ENCODE results near the gene COL4A1.

The COL4A1 gene

DNA sequence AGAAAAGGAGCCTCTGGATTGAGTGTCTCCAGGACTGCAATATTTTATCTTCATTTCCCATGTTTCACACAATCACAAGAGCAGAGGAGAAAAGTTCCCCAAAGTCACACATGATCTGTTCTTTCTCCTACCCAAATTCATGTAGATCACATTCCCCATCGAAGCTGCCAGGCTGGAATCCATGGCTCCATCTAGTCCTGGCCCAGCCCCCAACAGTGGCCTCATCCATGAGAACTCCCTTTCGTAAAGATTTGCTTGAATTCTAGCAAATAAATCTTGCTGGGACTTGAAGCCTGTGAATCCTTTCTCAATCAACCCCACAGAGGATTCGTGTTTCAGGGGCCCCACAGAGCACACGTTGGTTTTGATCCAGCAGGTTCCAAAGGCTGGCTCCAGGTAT lies 109.5 kb downstream of the COL4A1 start:
- DNase-seq (ENCODE audit: low read depth in 2 of 2), result no peak

- DNase-seq (ENCODE audit: low read depth in 2 of 2), result no peak
Measured at GRCh38 chr13:110197026-110197425, 109.9 kb downstream of the COL4A1 start.

DNA sequence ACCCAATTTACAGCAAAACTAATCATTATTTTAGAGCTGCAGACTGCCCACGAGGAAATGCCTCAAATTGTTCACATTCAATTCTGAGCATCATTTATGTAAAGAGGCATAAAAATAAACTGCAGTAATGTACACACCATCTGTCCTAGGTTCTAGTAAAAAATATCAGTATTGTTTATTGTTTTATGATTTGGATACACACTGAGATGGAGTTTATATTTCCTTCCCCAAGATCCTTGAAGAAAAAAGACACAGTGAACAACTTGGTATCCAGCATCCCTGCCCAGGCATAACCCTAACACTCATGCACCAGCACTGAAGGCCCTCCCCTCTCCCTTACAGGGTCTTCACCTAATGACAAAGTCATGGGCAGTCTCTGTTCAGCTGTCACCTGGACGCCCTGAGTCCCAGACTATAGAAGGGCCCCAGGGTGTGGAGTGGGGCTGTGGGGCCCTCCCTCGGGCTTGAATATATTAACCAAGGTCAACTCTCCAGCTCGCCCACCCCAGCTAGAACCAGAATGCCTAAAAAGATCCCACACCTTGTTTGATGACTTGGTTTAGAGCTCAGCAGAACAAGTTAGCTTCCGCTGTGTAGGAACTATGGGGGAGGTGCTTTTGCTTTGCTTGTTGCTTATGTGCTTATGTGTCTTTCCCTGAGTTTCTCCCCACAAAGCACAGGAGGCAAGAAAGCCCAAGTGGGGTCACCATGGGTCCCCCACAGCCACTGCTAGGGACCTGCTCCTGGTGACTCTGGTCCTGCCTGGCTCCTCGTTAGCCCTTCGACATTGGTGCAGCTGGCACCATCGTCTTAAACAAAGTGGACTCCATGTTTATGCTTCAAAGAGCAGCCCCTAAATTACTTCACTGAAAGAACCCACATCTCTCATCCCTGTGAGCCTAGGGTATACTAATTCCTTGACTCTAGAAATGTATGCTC lies 111.1 kb downstream of the COL4A1 start:
- DNase-seq (ENCODE audit: low read depth in 2 of 2), result no peak

- no peak for DNase-seq (ENCODE audit: low read depth in 2 of 2)
Measured at GRCh38 chr13:110194451-110194850, 112.5 kb downstream of the COL4A1 start.

DNA sequence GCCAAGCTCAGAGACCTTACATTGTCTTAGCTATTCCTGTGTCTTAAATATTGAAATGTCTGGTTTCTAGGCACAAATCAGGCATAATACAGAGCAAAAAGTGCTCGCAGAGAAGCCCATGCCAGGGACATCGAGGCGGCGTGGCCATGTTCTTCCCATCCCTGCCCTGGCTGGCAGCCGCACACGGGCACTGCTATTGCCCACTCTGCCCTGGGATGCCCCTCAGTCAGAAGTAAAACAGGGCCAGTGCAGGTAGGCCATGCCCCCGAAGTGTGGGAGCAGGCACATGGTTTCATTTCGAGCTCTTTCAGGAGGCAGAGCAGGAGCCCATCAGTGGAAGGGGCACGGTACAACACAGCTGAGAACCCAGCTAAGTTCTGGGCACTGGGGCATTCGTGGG lies 113.5 kb downstream of the COL4A1 start:
- no peak for DNase-seq (ENCODE audit: low read depth in 2 of 2)

DNA sequence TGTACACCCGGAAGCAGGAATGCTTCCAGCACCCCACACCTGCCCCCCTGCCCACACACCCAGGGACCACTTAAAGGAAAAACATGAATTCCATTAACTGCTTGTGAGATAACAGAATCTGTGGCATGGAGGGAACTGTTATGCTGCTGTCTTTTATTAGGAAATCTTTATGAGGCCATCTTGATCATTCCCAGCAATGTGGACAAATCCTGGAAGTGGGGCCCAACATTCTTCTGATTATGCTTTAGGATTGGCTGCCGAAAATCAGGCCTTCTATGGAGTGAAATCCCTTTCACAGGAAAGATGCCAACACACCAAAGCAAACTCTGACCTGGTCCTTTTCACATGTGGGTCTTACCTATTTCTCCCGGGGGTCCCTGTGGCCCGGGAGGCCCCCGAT lies 114.5 kb downstream of the COL4A1 start:
- DNase-seq (ENCODE audit: low read depth in 2 of 2), result no peak

GRCh38 chr13:110187641-110188161 lies 119.3 kb downstream of the COL4A1 start:
- DNase-seq (ENCODE audit: low read depth in 2 of 2), result no peak

GRCh38 chr13:110186231-110186855 lies 120.6 kb downstream of the COL4A1 start:
- DNase-seq (ENCODE audit: low read depth in 2 of 2), result no peak

- no peak for DNase-seq (ENCODE audit: low read depth in 2 of 2)
Measured at GRCh38 chr13:110185696-110186095, 121.3 kb downstream of the COL4A1 start.

DNA sequence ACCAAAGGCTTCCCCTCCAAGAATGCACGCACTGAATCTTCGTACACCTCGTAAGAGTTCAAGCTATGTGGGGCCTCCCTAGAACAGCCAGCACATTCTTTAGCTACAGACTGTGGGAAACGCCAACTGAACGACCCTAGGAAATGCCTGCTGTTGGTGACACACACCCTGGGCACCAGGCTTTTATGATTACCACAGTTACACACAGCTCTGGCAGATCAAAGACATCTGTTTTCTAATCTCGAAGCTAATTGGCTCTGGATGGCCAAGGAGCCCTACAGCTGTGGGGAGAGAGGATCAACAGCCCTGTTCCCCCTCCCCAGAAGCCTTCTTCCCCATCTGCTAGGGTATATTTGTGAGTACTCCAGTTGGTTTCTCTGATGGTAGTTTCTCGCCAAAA lies 123.0 kb downstream of the COL4A1 start:
- no peak for DNase-seq (ENCODE audit: low read depth in 2 of 2)

DNA sequence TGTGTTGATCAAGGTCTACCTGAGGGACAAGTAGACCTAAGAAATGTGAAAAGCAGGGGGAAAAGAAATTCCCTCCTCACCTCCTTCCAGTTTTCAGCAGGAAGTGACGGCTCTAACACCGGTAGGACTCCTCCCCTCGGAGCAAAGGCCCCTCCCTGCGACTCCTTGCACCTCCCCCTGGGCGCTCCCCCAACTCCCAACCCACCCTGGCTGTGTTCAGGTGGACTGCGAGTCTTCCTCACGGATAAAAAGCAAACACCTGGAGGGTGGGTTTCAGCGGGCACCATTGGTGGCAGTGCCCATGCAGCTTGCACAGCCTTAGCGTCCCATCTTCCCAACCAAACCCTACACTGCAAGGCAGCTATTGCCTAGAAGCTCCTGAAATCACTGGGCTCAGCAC lies 124.5 kb downstream of the COL4A1 start:
- DNase-seq (ENCODE audit: low read depth in 2 of 2), result no peak

DNA sequence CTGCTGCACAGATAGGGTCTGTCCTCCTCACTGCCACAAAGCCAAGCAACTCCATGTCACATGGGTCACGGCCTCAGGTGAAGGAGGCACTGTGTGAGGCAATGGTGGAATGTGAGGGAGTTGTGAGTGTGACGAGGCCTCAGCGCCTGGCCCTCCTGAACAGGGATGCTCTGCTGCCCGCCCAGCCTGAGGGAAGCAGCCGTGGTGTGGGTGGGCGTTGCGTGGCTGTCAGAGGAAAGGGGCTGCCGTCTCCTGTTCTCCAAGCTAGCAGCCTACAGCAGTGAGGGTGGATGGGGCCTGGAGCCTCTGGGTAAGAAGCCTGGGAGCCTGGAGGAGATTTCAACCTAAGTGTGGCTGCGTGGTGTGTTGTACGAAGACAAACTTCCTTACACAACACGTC lies 125.0 kb downstream of the COL4A1 start:
- DNase-seq (ENCODE audit: low read depth in 2 of 2), result no peak

GRCh38 chr13:110179857-110180147 lies 127.2 kb downstream of the COL4A1 start:
- DNase-seq (ENCODE audit: low read depth in 2 of 2), result no peak

- DNase-seq (ENCODE audit: low read depth in 2 of 2), result no peak
Measured at GRCh38 chr13:110179116-110179856, 127.7 kb downstream of the COL4A1 start.

- DNase-seq (ENCODE audit: low read depth in 2 of 2), result no peak
Measured at GRCh38 chr13:110177790-110178189, 129.2 kb downstream of the COL4A1 start.

GRCh38 chr13:110176431-110176830 lies 130.5 kb downstream of the COL4A1 start:
- no peak for DNase-seq (ENCODE audit: low read depth in 2 of 2)

- DNase-seq (ENCODE audit: low read depth in 2 of 2), result no peak
Measured at GRCh38 chr13:110173247-110173818, 133.6 kb downstream of the COL4A1 start.

DNA sequence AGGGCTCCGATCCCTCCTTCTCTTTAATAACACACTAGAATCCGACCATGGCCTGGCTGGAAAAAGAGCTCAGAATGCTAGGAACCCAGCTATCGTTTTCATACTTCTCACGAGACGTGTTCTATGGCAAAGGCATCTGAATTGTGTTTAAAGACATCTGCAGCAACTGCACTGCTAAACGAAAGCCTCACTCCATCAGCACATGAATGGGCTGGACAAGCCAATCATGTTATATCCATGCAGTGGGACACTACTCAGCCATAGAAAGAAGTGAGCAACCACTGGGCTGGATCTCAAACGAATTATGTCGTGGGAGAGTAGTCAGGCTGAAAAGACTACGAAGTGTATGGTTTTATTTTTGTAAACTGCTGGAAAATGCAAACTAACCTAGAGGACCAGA lies 136.1 kb downstream of the COL4A1 start:
- no peak for DNase-seq (ENCODE audit: low read depth in 2 of 2)

DNA sequence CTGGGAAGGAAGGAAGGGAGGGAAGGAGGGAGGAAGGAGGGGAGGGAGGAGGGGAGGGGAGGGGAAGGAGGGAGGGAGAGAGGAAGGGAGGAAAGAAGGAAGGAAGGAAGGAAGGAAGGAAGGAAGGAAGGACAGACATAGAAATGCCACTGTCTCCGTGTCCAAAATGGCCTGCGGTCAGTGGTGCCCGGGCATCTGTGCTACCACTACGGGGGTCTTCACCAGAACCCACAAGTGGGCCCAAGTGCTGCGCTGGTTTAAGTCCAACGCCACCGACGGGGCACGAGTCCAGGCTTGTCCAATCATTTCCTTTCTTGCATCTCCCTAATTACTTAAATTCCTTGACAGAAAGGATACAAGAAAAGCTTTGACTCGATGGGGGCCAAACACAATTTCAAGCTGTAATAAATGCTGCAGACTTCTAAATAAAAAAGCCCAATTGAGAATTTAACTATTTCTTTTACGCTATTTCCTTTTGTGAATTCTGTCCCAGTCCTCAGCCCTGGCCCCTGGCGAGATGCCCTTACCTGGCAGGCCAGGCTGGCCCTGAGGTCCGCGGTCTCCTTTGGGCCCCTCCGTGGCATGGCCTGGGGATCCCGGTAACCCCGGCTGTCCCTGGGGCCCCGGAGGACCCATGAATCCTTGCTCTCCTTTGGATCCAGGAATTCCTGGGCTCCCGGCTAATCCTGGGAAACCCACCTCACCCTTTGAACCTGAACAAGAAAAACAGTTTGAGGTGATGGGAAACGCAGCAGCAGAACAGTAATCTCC lies 136.8 kb downstream of the COL4A1 start:
- no peak for DNase-seq (ENCODE audit: low read depth in 2 of 2)

- no peak for DNase-seq (ENCODE audit: low read depth in 2 of 2)
Measured at GRCh38 chr13:110168999-110169933, 137.7 kb downstream of the COL4A1 start.

All from stimulated activated CD8-positive, alpha-beta memory T cell treated with anti-CD3 and anti-CD28 coated beads, Interleukin-15, amount 100 ng/mL, for 4 hours (primary cell).